Mucosa of descending colon (tissue), 3 donors: ENCODE results near the gene FAM163B. TPM values are rescaled to one million over a fixed set of nuclear protein-coding genes. Genes with fewer than 3 reads are reported as not detected.

ENCODE experiments used
- ATAC-seq: fragments of 200-7000 bp; cut with Tn5 transposase; one replicate; pipeline ENCODE4 v1.9.1; 2020; ENCODE audit warnings: mild to moderate bottlenecking, moderate library complexity
- DNase-seq, 3 donors: peaks; one replicate each; pipeline ENCODE4 v3.0.0-alpha.2; 2020
- H3K36me3 ChIP-seq: fragments of 200-600 bp; one replicate; pipeline ENCODE4 v1.8.0; 2021; ENCODE audit warnings: low read depth, mild to moderate bottlenecking
- H3K4me1 ChIP-seq: fragments of 200-600 bp; one replicate; pipeline ENCODE4 v1.8.0; 2021; ENCODE audit warnings: low read depth, mild to moderate bottlenecking
- H3K4me3 ChIP-seq: fragments of 200-600 bp; one replicate; pipeline ENCODE4 v1.8.0; 2021; ENCODE audit warnings: mild to moderate bottlenecking
- H3K9me3 ChIP-seq: fragments of 200-600 bp; one replicate; pipeline ENCODE4 v1.8.0; 2021; ENCODE audit warnings: mild to moderate bottlenecking
- intact Hi-C, 2 donors: fragments of 100-400 bp; cut with DNase I in 1 of 2; cut with micrococcal nuclease in 1 of 2; formaldehyde crosslinking; loops; one replicate each; pipeline versions ENCODE4 v1.11.0 to v1.11.1; 2022; cut with DNase I, micrococcal nuclease
- total RNA-seq, 3 donors: library from RNA; stranded (reverse); fragmentation: NEBNext Ultra II Directional in 2 of 3; extraction: Animal tissue kit (Norgen Biotek cat#: 25700) in 2 of 3; gene quantifications; one replicate each; pipeline versions ENCODE4 v1.2.1 to v1.2.4, GENCODE V29; 2021 to 2023
- TF ChIP-seq, protein P1 (sequence below): fragments of 200-600 bp; IDR thresholded peaks from one replicate; pipeline ENCODE4 v1.8.0; 2022; ENCODE audit warnings: antibody characterized with exemption, mild to moderate bottlenecking
- donor health status: DM: no; HTN: no; CAD: no; lungs with moderate emphysema.
- donor health status: DM: no; HTN: no; CAD: no.
- donor health status: DM: no; HTN: yes; CAD: no.

FAM163B gene
- total RNA-seq, 3 donors from 2014 or later, result 2.0 to 3.9 (median 3.8) TPM

GRCh38 chr9:133539991-133540697 lies 69.0 kb downstream of the FAM163B start:
- no peaks in the 10 kb centered on the region for H3K9me3 ChIP-seq
- ATAC-seq (no peak), DNase-seq (no peak)
- no peak overlapping the region for H3K4me3 ChIP-seq
- TF ChIP-seq, protein P1, sequence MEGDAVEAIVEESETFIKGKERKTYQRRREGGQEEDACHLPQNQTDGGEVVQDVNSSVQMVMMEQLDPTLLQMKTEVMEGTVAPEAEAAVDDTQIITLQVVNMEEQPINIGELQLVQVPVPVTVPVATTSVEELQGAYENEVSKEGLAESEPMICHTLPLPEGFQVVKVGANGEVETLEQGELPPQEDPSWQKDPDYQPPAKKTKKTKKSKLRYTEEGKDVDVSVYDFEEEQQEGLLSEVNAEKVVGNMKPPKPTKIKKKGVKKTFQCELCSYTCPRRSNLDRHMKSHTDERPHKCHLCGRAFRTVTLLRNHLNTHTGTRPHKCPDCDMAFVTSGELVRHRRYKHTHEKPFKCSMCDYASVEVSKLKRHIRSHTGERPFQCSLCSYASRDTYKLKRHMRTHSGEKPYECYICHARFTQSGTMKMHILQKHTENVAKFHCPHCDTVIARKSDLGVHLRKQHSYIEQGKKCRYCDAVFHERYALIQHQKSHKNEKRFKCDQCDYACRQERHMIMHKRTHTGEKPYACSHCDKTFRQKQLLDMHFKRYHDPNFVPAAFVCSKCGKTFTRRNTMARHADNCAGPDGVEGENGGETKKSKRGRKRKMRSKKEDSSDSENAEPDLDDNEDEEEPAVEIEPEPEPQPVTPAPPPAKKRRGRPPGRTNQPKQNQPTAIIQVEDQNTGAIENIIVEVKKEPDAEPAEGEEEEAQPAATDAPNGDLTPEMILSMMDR, result no peak
- peaks cover 4% of the 10 kb centered on the region for H3K4me1 ChIP-seq
- no peaks in the 10 kb centered on the region for H3K36me3 ChIP-seq
- intact Hi-C loops, result no loop called here

- intact Hi-C loops, result no loop called here
- TF ChIP-seq, protein P1, result no peak
- H3K4me1 ChIP-seq, result peaks cover 8% of the 10 kb centered on the region
- ATAC-seq (peak; percentile 78), DNase-seq (peak in 2 of 3 donors; percentile 74 to 79)
- H3K4me3 ChIP-seq, result no peak overlapping the region
- H3K36me3 ChIP-seq, result no peaks in the 10 kb centered on the region
- no peaks in the 10 kb centered on the region for H3K9me3 ChIP-seq
Observed at GRCh38 chr9:133538851-133539833, 70.0 kb downstream of the FAM163B start.

DNA sequence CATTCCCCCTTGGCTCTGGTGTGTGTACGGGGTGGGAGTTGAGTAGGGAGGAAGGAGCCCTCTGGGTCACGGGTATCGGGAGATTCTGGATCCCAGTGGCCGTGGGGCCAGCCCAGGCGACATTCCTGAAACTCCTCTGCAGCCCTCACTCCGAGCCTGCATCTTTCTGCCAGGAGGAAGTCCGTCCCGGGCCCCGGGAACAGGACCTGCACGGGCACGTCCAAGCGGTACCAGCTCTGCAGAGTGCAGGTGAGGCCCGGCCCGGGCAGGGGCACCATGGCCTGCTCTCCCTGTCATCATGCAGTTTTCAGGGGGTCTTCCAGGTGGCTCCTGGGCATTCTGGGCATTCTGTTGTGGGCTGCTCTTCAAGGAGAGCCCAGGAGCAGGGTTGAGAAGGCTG lies 71.0 kb downstream of the FAM163B start:
- no peaks in the 10 kb centered on the region for H3K9me3 ChIP-seq
- DNase-seq (no peak), ATAC-seq (no peak)
- H3K36me3 ChIP-seq, result no peaks in the 10 kb centered on the region
- TF ChIP-seq, protein P1, result no peak
- H3K4me3 ChIP-seq, result no peak overlapping the region
- peaks cover 8% of the 10 kb centered on the region for H3K4me1 ChIP-seq
- intact Hi-C loops, result no loop called here

- TF ChIP-seq, protein P1, result no peak
- intact Hi-C loops, result no loop called here
- Histone ChIP-seq H3K36me3 (no peaks in the 10 kb centered on the region), H3K4me1 (peaks cover 8% of the 10 kb centered on the region), H3K9me3 (no peaks in the 10 kb centered on the region), H3K4me3 (no peak overlapping the region)
- DNase-seq (no peak), ATAC-seq (no peak)
Observed at GRCh38 chr9:133537257-133537656, 71.9 kb downstream of the FAM163B start.

- ATAC-seq, result no peak
- Histone ChIP-seq H3K4me1 (peaks cover 8% of the 10 kb centered on the region), H3K9me3 (no peaks in the 10 kb centered on the region), H3K36me3 (no peaks in the 10 kb centered on the region), H3K4me3 (no peak overlapping the region)
- TF ChIP-seq, protein P1, result no peak
- no peak for DNase-seq
- intact Hi-C loops, result no loop called here
Observed at GRCh38 chr9:133536536-133536935, 72.7 kb downstream of the FAM163B start.
